HL-60/S4 (cell line): ENCODE measurements around the gene BDH2.

Experiments
- in situ Hi-C: fragments of 300-500 bp; cut with MboI; formaldehyde crosslinking; loops from 2 replicates; pipeline ENCODE4 v1.14.3; 2022; ENCODE audit warnings: low sequenced_read_pairs

BDH2 gene

DNA sequence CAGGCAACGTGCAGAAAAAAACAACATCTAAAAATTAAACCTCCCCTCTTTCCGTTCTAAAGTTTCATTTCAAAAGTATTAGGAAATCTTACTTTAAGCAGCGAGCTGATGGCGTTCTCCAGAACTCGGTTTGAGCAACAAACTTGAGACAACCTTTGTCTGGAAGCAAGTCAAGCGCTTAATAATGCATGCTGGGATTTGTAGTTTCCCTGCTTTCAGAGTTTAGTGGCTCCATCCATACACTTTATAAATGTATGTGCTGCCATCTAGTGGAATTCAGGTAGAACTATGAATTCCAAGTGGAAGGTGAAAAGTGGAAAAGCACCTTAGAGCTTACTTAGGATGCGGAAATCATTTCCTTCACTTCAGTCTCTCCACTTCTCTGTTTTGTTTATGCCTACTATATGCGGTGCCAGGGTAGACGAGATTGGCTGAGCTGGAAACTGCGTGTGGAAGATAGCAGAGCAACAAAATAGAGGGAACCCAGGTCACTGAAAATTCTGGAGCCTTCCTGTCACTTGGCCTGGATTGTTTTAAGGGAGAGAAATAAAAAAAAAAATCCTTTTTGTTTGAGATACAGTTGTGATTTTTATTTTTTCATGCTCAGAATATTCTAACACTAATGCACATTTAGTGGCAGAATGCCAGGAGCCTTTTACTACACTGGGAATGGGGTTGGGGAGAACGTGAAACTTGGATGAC is at the start of gene BDH2:
TSS of gene BDH2 (minus strand) at position 144 of the 702 bp plus-strand sequence. CDS start 3,580 bp downstream, outside the sequence.
- in situ Hi-C loops: loop anchor here (10.0 to 25.0 kb wide), 2 partner anchors 475 to 663 kb away; no protein-coding TSS in a partner anchor

DNA sequence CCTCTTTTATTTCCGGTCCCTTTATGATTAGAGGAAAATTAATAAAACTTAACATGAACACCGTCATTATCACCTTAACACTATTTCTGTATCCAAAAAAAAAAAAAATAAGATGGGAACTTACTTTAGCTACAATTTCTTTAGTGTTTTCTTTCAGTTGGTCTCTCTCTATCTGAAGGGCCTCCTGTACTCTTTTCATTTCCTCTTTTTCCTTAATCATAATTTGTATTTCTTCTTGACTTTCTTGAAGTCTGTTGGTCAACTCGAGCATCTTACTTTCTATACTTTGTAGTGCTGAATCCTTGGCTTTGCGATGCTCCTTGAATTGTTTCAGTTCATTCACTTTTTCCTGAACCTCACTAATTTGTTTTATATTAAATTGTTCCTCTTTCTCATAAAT is 45.3 kb upstream of the BDH2 start:
- in situ Hi-C loops: no loop called here

DNA sequence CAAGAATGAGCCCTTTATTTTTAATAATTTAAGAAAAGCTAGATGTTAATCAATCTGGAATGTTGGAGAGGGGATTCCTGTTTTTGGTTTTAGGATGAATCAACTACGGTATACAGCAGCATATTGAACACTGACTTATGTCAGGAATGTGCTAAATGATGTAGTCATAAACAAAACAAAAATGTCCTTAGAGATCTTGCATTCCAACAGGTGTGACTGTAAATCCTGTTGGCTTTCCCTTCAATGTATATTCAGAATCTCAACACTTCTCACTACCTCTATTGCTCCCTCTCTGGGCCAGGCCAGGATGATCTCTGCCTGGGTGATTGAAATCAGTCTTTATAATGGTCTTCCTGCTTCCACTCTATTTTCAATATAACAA is 37.8 kb upstream of the BDH2 start:
- in situ Hi-C loops: no loop called here

DNA sequence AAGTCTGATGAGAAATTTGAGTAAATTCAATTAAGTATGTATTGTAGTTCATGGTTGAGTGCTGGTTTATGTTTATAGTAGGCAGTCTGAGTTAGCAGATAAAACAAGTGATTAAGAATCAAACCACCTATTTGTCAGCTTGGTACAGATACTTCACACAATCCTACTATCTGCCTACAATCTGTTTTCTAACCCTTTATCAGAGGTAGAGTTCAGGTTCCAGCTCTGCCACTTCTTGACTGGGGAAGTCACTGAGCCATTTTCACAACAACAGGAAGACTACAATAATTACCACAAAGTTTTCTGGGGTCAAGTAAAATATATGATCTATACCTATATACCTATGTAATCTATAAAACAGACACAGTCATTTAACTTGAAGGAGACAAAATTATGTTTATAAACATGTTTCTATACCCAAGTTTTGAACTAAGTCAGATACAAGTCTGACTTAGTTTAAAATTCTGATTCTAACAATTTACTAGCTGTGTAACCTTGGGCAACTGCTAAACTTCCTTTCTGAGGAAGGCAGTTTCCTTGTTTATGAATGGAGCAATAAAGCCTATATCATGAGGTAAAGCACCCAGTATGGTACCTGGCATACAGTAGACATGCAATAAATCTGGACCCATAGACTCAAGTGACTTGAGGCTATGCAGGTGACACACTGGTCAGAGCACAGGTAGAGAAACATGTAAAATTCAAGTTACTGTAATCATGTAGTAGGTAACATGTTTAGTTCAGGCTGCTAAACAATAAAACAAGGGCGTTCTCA is 37.2 kb upstream of the BDH2 start:
- in situ Hi-C loops: no loop called here

DNA sequence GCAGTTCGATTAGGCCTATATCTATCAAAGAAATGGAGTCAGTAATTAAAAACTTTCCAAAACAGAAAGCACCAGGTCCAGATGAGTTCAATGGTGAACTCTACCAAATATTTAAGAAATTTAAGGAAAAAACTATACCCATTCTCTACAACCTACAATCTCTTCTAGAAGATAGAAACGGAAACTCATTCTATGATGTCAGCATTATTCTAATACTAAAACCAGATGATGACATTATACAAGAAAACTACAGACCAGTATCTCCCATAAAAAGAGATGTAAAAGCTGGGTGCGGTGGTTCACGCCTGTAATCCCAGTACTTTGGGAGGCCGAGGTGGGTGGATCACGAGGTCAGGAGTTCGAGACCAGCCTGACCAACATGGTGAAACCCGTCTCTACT is 29.5 kb upstream of the BDH2 start:
- in situ Hi-C loops: no loop called here

DNA sequence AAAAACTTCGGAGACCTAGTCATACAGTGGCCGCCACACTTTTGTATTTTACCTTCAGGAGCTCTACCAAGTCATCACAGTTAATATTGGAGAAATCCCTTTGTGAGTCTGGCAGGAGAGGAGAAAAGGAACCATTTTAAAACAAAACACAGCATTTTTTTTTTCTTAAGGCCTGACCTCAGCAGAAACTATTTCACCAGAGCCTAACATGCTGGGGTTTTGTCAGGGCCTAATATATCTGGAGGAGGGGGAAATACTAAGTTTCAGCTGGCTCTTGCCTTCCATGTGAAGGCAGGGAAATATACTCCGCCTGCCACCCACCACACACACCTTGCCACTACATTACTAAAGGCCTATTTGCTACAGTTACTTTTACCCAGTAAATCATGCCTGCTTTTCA is 26.5 kb upstream of the BDH2 start:
- in situ Hi-C loops: no loop called here

DNA sequence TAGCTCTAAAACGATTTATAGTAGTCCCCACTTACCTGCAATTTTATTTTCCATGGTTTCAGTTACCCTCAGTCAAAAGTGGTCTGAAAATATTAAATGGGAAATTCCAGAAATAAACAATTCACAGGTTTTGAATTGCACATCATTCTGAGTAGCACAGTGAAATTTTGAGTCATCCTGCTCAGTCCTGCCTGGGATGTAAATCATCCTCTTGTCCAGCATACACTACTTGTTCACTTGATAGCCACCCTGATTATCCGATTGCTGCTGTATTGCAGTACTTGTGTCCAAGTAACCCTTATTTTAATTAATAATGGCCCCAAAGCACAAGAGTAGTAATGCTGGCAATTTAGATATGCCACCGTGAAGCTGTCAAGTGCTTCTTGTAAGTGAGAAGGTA is 23.5 kb upstream of the BDH2 start:
- in situ Hi-C loops: no loop called here

DNA sequence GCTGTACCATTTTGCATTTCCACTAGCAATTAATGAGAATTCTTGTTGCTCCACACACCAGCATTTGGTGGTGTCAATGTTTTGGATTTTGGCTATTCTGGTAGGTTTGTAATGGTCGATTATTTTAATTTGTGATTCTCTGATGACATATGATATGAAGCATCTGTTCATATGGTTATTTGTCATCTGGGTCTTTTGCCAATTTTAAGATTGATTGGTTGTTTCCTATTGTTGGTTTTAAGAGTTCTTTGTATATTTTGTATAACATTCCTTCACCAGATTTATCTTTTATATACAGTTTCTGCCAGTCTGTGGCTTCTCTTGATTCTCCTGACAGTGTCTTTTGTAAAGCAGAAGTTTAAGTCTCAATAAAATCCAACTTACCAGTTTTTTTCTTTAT is 18.5 kb upstream of the BDH2 start:
- in situ Hi-C loops: no loop called here

DNA sequence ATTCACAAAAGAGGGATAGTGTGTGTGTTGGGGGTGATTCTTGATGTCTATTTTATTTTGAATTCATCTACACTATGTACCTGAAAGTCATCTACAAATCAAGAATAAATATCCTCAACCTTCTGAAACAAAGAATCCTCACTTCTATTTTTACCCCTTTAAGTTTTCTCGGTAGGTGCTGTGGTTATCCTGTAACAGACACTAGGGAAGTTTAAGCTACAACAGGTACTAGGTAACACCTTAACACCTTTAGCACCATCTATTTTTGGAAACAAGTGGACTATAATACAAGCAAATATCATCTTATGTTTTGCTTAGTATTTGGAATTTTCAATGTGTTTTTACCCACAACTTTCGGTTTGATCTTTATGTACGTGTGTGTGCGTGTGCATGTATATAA is 12.0 kb upstream of the BDH2 start:
- in situ Hi-C loops: no loop called here

DNA sequence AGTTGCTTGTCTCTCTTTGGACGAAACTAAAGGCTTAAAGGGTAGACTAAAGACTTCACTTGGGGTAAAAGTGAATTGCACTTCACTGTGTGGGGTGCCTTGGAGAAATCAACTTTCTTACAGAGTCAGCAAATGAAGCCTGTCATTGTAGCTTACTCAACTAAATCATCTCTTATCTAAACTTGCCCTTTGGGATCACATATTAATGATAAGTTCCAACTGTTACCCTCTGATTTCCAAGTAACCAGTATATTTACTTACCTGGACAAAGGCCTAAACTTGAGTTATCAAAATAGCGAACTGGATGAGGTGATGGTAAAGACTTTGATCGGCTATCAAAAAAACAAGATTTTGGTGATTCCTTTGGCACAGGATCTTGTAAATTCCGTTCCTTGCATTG is 8.9 kb upstream of the BDH2 start:
- in situ Hi-C loops: no loop called here

DNA sequence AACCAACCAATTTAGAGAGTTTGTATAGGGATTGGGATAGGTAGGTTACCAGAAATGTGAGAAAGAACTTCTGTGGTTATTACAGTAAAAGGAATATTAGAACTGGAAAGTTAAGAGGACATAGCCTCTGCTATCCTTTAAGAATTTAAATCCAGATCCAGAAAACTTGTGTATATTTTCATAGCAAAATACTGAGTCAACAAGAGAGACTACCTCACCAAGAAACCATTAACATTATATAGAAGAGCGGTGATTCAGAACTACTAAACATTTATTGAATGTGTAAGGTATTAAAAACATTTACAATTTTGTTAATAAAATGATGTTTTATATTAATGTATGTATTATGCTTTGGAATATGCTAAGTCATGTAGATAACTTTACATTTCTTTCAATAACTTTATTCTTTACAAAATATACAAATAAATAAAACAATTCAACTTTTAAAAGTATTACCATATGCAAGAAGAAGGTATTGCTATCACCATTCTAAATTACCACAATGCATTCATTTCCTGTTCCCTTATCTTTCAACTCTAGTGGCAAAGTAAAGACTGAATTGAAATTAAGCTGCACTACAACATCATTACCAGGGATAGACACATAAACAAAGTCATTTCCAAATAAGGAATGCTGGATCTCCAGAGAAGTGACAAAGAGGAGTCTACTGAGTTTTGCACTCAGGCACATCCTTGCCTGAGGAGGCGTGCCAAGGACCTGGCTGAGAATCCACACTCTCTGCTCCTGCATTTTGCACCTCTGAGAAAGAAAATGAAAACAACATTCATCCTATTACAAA is 6.1 kb upstream of the BDH2 start:
- in situ Hi-C loops: no loop called here

DNA sequence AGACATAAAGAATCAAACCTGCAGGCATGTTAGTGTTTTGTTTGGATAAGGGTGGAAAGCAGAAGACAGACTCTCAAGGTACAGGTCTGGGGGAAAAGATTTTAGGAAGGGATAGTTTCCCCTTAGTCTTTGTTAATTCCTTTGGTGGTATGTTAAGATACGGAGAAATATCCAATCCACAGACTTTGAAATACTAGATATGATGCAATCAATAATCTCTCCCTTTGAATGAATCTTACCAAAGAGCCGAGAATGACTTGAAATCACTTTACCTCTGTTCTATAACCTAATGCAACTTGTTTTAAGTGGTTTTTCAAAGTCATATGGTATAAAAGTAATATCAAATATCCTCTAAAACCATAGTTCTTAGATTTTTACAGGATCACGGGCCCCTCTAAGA is 5.3 kb upstream of the BDH2 start:
- in situ Hi-C loops: no loop called here

DNA sequence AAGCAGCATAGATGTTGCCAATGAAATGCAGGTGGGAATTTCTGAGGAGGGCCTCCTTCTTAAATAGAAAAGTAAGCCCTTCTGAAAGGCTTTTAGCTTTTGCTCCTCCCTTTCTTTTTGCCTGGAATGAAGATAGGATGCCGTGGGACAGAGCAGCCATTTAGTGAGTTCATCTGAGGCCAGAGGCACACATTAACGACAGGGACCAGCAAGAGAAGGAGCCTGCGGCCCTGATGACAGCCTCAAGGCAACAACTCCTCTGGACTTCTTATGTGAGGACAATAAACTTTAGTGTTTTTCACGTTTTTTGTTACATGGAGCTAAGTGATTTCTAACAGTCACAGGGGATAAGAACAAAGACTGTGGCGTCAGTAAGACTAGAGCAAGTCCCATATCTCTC is 1.1 kb upstream of the BDH2 start:
- in situ Hi-C loops: no loop called here

DNA sequence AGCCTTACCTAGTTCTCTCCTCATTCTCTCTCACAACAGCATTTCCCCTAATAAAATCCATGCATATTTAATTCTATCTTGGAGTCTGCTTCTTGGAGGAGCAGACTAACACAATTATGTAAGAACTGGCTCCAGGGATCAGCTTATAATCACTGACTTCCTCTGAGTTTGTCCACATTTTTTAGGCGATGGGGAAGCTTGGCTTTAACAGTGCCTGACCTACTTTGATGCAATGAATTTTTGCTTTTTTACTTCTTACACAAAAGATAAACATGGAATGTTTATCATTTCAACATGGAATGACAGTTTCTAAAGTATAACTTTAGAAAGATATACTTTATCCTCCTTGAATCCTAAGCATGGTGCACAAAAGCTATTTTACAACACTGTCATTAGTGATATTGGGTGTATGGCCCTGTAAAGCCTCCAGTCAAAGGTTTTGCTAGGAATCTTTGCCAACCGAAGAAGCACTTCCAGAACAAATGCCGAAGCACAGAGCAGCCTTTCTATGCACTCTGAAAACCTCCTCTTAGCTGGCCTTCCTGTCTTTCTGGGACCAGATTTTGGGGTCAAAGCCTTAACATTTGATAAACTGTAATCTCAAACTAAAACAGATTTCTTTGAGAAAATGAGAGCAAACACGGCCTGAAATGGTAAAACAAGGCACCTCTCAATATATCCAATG is 736 bp downstream of the BDH2 start:
- in situ Hi-C loops: loop anchor here (10.0 to 25.0 kb wide), 2 partner anchors 474 to 662 kb away; no protein-coding TSS in a partner anchor

DNA sequence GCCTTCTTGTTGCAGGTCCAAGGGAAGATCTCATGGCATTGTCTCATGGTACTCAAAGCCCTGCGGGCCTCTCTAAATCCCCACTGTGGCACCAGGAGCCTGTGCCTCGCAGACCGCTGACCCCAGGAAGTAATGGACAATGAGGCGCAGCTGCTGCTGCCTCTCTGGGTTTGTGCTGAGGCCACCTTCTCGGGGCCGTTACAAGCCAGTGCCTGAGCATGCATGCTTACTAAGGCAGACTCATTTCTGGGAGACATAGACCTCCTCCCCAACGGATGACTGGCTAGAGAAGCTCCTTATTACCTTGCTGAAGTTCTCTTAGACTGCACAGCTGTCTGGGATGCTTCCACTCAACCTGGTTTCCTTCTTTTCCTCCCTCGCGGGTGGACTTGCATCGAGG is 1.3 kb downstream of the BDH2 start:
- in situ Hi-C loops: loop anchor here (10.0 to 25.0 kb wide), 2 partner anchors 474 to 661 kb away; no protein-coding TSS in a partner anchor

DNA sequence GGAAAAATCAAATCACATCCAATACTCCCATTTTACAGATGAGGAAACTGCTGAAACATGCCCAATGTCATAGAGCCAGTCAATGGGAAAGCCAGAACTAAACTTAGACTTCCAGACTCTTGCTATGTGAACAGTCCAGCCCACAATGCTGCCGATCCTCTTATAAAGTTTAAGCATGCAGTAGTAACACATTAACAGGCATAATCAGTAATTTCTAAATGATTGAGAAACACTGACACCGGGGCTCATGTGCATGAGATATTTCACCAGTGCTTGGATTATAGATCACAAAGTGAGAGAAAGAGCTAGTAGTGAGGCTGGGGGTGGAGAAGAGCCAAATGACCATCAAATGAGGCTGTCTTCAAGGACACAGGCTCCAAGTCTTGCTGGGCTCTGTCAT is 2.5 kb downstream of the BDH2 start:
- in situ Hi-C loops: loop anchor here (10.0 to 25.0 kb wide), 2 partner anchors 472 to 660 kb away; no protein-coding TSS in a partner anchor

DNA sequence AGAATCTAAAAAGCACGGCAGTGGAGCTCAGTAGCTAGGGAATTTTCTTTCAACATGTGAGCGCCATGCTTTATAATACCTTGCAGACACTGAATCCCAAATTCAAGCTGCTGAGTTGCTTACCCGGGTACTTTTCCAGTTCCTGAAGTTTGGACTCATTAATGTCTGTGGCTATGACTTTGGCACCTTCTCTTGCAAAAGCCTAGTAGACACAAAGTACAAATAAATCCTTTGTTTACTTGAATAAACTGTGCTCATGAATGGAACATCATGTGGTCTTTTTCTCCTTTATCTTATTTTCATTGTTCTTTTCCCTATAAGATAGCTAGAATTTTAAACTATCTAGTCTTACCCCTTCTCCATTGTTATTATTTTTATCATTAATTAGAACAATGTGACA is 4.6 kb downstream of the BDH2 start:
- in situ Hi-C loops: loop anchor here (10.0 to 25.0 kb wide), 2 partner anchors 470 to 658 kb away; no protein-coding TSS in a partner anchor

DNA sequence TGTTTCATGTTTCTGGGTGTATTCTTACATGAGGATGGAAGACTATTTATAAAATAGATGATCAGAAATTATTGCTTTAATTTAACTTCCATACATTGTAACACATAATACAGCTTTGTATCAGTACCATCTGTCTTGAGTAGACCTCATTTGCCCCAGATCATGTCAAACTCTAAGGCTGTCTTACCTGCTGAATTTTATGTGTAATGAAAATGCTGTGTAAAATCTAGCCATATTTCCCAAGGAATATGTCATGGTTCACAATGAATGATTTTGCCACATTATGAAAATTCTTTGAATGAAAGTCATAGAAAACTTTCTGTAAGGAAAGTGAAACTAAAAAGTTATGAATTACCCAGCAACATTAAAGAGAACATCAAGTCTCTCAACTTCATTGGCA is 7.4 kb downstream of the BDH2 start:
- in situ Hi-C loops: loop anchor here (10.0 to 25.0 kb wide), 2 partner anchors 467 to 655 kb away; no protein-coding TSS in a partner anchor

DNA sequence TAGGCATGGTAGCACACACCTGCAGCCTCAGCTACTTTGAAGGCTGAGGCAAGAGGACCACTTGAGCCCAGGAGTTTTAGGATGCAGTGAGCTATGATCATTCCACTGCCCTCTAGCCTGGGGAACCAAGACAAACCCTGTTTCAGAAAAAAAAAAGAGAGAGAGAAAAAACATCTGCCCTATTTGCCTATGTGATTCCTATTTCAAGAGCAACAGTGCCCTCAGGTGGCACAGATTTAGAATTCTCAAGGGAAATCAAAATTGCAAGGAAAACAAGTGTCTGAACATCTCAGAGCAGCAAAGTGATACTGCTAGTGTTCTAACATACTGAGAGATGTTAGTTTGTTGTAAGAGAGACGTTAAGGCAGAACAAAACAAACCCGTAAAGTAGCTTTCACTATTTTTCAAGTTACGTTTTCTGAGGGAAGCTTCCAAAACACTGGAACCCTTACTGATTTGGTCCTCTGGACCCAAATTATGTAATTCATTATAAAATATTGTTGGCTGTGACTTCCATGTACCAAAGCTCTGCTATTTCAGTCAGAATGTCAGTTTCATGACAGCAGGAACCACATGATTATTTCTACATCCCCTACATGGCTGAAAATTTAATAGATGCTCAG is 7.9 kb downstream of the BDH2 start:
- in situ Hi-C loops: loop anchor here (10.0 to 25.0 kb wide), 2 partner anchors 467 to 654 kb away; no protein-coding TSS in a partner anchor

DNA sequence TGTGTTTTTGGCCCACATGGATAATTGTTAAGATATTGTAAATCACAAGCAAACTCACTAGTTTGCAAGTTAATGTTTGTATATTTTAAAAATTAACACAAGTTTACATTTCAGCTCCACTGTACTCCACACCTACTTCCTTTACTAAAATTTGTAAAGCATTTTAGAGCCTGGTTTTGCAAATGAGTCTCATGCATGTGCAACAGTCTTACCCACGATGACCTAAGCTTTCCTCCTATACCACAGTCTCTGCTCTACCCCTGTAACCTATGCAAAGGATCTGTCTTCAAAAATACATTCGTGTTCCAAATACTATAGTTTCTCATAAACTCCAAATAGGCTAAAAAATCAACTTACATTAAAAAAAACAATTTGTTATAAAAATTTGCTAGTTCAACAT is 10.2 kb downstream of the BDH2 start:
- in situ Hi-C loops: loop anchor here (25.0 kb wide), 1 partner anchor 652 kb away; no protein-coding TSS in a partner anchor
